EH (cell line): ENCODE results near the gene PCDHGC4.

ENCODE experiments used
- DNase-seq: peaks from one replicate; pipeline ENCODE4 v3.0.0-alpha.2; 2015; ENCODE audit warnings: low read depth

Gene PCDHGC4

GRCh38 chr5:141512390-141512910 is 27.6 kb downstream of the PCDHGC4 start:
- DNase-seq = peak; percentile 66

GRCh38 chr5:141512911-141513626 is 28.2 kb downstream of the PCDHGC4 start:
- peak; percentile 55 for DNase-seq

GRCh38 chr5:141513627-141514329 is 28.9 kb downstream of the PCDHGC4 start:
- peak; percentile 91 for DNase-seq

- peak; percentile 82 for DNase-seq
Observed at GRCh38 chr5:141514330-141515133, 29.7 kb downstream of the PCDHGC4 start.

GRCh38 chr5:141515141-141515540 is 30.3 kb downstream of the PCDHGC4 start:
- DNase-seq = no peak

GRCh38 chr5:141515946-141516671 is 31.3 kb downstream of the PCDHGC4 start:
- DNase-seq = peak; percentile 55

GRCh38 chr5:141516672-141517025 is 31.8 kb downstream of the PCDHGC4 start:
- DNase-seq = no peak

- no peak for DNase-seq
Observed at GRCh38 chr5:141517312-141517711, 32.5 kb downstream of the PCDHGC4 start.

GRCh38 chr5:141517880-141518617 is 33.2 kb downstream of the PCDHGC4 start:
- peak; percentile 76 for DNase-seq

GRCh38 chr5:141518618-141519015 is 33.8 kb downstream of the PCDHGC4 start:
- no peak for DNase-seq

GRCh38 chr5:141519605-141520565 is 35.1 kb downstream of the PCDHGC4 start:
- no peak for DNase-seq

GRCh38 chr5:141521244-141521781 is 36.5 kb downstream of the PCDHGC4 start:
- DNase-seq = peak; percentile 99

GRCh38 chr5:141522301-141522700 is 37.5 kb downstream of the PCDHGC4 start:
- DNase-seq = no peak

GRCh38 chr5:141523991-141524390 is 39.2 kb downstream of the PCDHGC4 start:
- no peak for DNase-seq

- peak; percentile 97 for DNase-seq
Observed at GRCh38 chr5:141524604-141525597, 40.1 kb downstream of the PCDHGC4 start.

GRCh38 chr5:141525653-141526052 is 40.8 kb downstream of the PCDHGC4 start:
- DNase-seq = no peak

GRCh38 chr5:141527426-141527825 is 42.6 kb downstream of the PCDHGC4 start:
- no peak for DNase-seq

GRCh38 chr5:141528291-141528984 is 43.6 kb downstream of the PCDHGC4 start:
- no peak for DNase-seq
